CD4-positive, alpha-beta T cell treated with Interleukin-17A for 4 hours (primary cell): ENCODE measurements around the gene ELOVL4.

Experiments
- DNase-seq: peaks from one replicate; pipeline ENCODE4 v3.0.0-alpha.2; 2020; ENCODE audit warnings: mixed read lengths

The ELOVL4 gene

GRCh38 chr6:79911992-79912391 lies 35.4 kb downstream of the ELOVL4 start:
- DNase-seq, result no peak

DNA sequence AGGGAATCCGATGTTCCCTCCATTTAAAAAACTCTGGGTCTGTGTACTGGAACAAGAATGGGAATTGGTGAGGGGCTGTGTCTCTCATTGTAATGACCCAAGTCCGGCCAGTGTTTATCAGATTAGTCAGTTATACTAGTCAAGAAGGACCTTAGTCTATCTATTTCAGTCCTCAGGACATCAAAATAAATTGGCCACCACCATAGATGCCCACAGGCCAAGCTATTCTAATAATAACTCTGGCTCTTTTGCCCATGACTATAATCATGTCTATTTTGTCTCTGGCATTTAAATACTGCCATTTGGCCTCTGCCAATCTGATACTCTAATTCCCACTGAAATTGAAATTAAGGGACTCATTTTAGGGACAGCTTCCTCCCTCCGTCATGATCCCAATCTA lies 37.8 kb downstream of the ELOVL4 start:
- DNase-seq, result no peak

- DNase-seq, result no peak
These were observed 45.3 kb downstream of the ELOVL4 start for GRCh38 chr6:79902046-79902445.

DNA sequence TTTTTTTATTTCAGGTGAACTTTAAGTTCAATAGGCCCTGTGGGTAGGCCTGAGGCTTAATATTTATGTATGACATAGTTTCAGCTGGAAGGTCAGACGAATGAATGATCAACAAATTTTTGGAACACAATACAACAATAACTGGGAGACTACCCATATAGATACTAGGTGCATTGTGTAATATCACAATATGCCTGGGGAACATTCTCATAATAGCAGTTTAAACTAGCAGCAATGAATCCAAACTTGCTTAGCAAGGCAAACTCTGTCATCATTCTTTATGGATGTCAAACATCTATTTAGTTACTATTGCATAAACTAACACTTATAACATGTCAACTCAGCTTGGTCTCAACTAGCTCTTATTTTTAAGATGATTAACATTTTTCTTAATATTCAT lies 49.3 kb downstream of the ELOVL4 start:
- no peak for DNase-seq

- DNase-seq, result no peak
These were observed 51.3 kb downstream of the ELOVL4 start for GRCh38 chr6:79896075-79896449.

- no peak for DNase-seq
These were observed 51.8 kb downstream of the ELOVL4 start for GRCh38 chr6:79895382-79896074.

DNA sequence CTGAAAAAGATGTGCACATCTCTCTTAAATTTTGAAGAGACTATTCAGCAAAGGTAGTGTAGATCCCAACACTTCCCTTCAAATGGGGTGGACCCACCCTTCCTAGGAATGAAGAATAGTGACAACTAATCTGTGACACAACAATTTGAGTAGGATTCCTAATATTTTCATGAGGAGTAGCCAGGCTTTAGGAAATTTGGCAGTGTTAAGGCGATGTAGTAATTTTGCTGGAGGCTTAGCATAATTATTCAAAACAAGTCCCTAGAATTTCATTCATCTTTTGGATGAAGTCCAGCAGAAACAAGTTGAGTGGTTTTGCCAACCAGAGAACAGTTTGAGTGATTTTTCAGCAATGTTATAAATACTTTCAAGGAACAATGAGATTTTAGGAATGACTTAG lies 52.4 kb downstream of the ELOVL4 start:
- DNase-seq, result no peak

- DNase-seq, result no peak
These were observed 58.8 kb downstream of the ELOVL4 start for GRCh38 chr6:79888587-79888986.

DNA sequence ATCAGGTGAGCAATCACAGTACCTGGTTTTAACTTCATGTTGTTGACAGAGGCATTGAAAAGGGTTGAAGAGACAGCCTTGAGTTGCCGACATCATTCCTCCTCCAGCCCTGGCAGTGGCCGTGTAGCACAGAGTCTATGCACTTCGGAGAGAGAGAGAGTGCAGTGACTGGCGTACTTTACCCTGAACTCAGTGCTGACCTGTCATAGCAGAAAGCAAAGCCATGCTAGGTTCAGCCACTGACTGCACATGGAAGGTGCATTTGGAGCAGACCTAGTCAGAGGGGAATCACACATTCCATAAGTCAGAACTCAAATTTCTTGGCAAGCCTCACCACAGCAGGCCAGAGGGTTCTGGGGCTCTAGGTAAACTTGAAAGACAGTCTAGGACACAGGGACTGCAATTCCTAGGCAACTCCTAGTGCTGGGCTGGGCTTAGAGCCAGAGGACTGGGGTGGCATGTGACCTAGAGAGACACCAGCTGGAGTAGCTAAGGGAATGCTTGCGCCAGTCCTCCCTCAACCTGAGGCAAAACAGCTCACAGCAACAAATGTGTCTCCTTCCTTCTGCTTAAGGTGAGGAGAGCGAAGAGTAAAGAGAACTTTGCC lies 69.1 kb downstream of the ELOVL4 start:
- no peak for DNase-seq

DNA sequence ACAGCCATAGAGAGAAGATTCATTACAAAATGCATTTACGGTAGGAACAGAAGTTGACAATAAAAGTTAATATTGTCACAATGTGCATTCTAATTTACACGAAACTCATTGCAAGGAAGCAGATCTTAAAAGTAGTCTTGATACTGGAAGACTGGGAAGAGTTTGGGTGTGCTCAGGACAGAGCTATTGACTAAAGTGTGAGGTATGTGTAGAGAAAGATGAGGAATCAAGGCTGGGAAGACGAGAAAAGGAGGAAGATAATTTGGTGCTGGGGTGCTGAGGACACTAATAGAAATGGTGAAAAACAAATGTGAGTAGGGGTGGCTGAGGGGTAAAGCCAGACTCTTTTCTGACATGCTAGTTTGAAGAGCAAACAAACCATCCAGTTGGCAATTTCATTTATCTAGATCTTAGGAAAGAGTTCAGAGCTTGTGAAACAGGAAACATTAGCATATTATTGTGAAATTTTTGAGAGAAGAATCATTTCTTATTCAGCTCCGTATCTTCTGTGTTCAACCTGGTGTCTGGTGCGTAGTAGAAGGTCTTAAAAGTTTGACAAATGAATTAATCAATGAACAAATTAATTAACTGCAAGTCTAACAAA lies 72.7 kb downstream of the ELOVL4 start:
- DNase-seq, result no peak

- DNase-seq, result no peak
These were observed 74.4 kb downstream of the ELOVL4 start for GRCh38 chr6:79872986-79873385.

- no peak for DNase-seq
These were observed 75.0 kb downstream of the ELOVL4 start for GRCh38 chr6:79872303-79872702.

- DNase-seq, result peak; percentile 81
These were observed 77.7 kb downstream of the ELOVL4 start for GRCh38 chr6:79869600-79870084.

DNA sequence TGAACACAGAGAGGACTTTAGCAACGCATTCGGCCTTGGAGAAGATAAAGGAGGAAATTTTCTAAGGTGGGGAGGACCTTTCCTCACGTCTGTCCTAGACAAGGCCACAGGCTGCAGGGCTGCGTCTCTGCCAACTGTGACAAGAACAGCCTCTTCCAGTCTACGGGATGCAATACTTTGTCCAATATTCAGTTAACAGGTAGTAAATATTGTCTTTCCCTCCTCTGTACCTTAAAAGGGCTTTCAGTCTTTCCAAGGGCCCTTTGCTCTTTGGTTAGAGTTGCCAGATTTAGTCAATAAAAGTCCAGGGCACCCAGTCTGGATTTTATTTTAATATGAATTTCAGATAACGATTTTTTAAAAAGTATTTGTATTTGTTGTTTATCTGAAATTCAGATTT lies 78.2 kb downstream of the ELOVL4 start:
- no peak for DNase-seq

DNA sequence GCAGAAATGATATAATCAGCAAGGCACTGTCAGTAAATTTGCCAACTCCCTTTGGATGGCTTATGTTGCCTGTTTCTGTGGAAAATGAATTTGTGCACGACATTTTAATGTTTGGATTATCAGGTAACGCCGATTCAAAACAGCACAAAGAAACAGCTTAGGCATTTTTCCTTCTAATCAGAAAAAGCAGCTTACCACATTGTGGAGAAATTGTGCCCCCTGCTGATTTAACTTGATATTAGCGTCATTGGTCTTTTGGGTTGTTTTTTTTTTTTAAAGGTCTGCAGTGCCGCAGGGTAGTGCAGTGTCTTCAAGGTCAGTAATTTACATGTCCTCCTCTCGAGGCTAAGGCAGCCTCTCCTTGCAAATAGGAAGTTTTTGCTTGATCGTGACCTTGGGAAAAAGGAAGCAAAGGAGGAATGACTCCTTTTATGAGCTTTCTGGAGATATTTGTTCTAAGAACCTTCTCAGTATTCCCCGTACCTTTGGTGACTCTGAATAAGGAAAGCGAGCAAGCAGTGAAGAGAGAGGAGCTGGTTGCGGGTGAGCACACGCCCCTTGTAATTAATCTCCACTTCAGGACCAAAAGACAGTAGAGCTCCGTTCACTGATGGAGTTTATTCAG lies 79.1 kb downstream of the ELOVL4 start:
- peak; percentile 42 for DNase-seq
